Astrocyte (in vitro differentiated cells and primary cell): Measurements from ENCODE around the gene NHLRC1. TPM values are rescaled to one million over a fixed set of nuclear protein-coding genes. Genes with fewer than 3 reads are reported as not detected.

Experiments used
- DNase-seq: peaks from one replicate; pipeline ENCODE4 v3.0.0-alpha.2; 2010; ENCODE audit warnings: low read depth
- FAIRE-seq: peaks from 2 replicates; lab custom pipeline; 2011; peaks lifted over from hg19 to GRCh38; lab: Jason Lieb, UNC
- H2AFZ ChIP-seq: 2 replicates; pipeline ENCODE4 v1.6.0; 2012; ENCODE audit warnings: low read depth, low read length, inconsistent platforms
- H3K27ac ChIP-seq: 2 replicates; pipeline ENCODE4 v1.5.1; 2011; ENCODE audit warnings: low read depth, low read length, inconsistent platforms
- H3K27me3 ChIP-seq: 2 replicates; pipeline ENCODE4 v1.6.0; 2011; ENCODE audit warnings: low read length, inconsistent platforms; ENCODE audit not compliant: insufficient read depth
- H3K36me3 ChIP-seq: 2 replicates; pipeline ENCODE4 v1.5.1; 2011; ENCODE audit warnings: low read length, inconsistent platforms; ENCODE audit not compliant: insufficient read depth
- H3K4me1 ChIP-seq: 2 replicates; pipeline ENCODE4 v1.5.1; 2011; ENCODE audit warnings: low read length, inconsistent platforms; ENCODE audit not compliant: insufficient read depth
- H3K4me2 ChIP-seq: 2 replicates; pipeline ENCODE4 v1.6.0; 2012; ENCODE audit warnings: low read length, inconsistent platforms
- H3K4me3 ChIP-seq: 2 replicates; pipeline ENCODE4 v1.5.1; 2011; ENCODE audit warnings: low read depth, mild to moderate bottlenecking, low read length, inconsistent platforms; ENCODE audit not compliant: insufficient read depth
- H3K79me2 ChIP-seq: 2 replicates; pipeline ENCODE4 v1.6.0; 2012; ENCODE audit warnings: mild to moderate bottlenecking, low read length, inconsistent platforms; ENCODE audit not compliant: insufficient read depth
- H3K9ac ChIP-seq: 2 replicates; pipeline ENCODE4 v1.6.0; 2012; ENCODE audit warnings: mild to moderate bottlenecking, low read length, inconsistent platforms
- H3K9me3 ChIP-seq: 2 replicates; pipeline ENCODE4 v1.5.1; 2012; ENCODE audit warnings: low read depth, mild to moderate bottlenecking, low read length, inconsistent platforms; ENCODE audit not compliant: insufficient read depth
- H4K20me1 ChIP-seq: 2 replicates; pipeline ENCODE4 v1.6.0; 2012; ENCODE audit warnings: low read length, inconsistent platforms; ENCODE audit not compliant: insufficient read depth
- H3K27ac Mint-ChIP-seq: one replicate; pipeline ENCODE4 v1.8.0; 2021; ENCODE audit warnings: mild to moderate bottlenecking, mixed read lengths; ENCODE audit not compliant: unreplicated experiment
- H3K27me3 Mint-ChIP-seq: one replicate; pipeline ENCODE4 v1.8.0; 2021; ENCODE audit warnings: low read depth, mixed read lengths; ENCODE audit not compliant: unreplicated experiment
- H3K36me3 Mint-ChIP-seq: one replicate; pipeline ENCODE4 v1.8.0; 2021; ENCODE audit warnings: low read depth, mixed read lengths; ENCODE audit not compliant: unreplicated experiment
- H3K4me1 Mint-ChIP-seq: one replicate; pipeline ENCODE4 v1.8.0; 2021; ENCODE audit warnings: low read depth, mixed read lengths; ENCODE audit not compliant: unreplicated experiment
- H3K4me3 Mint-ChIP-seq: one replicate; pipeline ENCODE4 v1.8.0; 2021; ENCODE audit warnings: mild to moderate bottlenecking, moderate library complexity, mixed read lengths; ENCODE audit not compliant: unreplicated experiment
- H3K9me3 Mint-ChIP-seq: one replicate; pipeline ENCODE4 v1.8.0; 2021; ENCODE audit warnings: mild to moderate bottlenecking, mixed read lengths; ENCODE audit not compliant: unreplicated experiment
- EZH2 ChIP-seq: IDR thresholded peaks from 2 replicates; pipeline ENCODE4 v1.6.1; 2012; ENCODE audit warnings: mild to moderate bottlenecking, low read length, inconsistent platforms; ENCODE audit not compliant: insufficient read depth
- total RNA-seq: library from RNA; stranded (reverse); gene quantifications from 2 replicates; pipeline ENCODE4 v1.2.1, GENCODE V29; 2021
- TF ChIP-seq, protein P1 (sequence below): IDR thresholded peaks from 2 replicates; pipeline ENCODE4 v1.5.1; 2011; ENCODE audit warnings: low read depth, mild to moderate bottlenecking, inconsistent platforms, low read length, moderate library complexity; ENCODE audit not compliant: insufficient read depth

NHLRC1 gene
- total RNA-seq, 1 donor from 2014 or later: not detected

DNA sequence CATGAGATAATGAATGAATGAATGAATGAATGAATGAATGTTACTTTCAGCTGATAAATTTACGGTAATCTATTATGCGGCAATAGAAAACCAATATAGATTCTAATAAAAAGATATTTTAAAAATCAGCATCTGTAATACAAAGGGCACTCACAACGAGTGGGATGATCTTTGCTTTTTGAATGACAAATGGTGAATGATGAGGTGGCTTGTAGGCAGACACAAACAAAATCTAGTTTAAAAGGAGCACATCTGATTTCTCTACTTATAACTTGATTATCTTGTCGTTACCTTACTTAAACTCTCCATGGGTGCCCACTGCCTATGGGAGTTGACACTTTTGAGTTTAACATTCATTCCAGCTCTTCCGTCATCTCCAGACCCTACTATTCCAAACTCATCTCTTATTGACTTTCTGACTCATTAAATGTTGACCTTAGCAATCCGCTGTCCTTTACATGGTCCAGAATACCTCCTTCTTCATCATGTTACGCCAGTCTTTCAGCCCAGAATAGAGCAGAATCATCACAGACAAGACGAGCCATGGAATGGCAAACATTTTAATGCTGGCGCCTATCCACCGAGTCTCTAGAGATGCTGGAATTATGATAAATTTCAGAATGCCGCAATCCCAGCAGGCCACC lies 41.3 kb downstream of the NHLRC1 start:
- Histone ChIP-seq H3K9ac (no peak overlapping the region), H3K4me3 (no peak overlapping the region), H4K20me1 (no peaks in the 10 kb centered on the region), H3K27me3 (no peaks in the 10 kb centered on the region), H3K4me1 (no peaks in the 10 kb centered on the region), H3K9me3 (no peaks in the 10 kb centered on the region), H3K27ac (no peak overlapping the region), H3K79me2 (no peaks in the 10 kb centered on the region), H3K36me3 (no peaks in the 10 kb centered on the region), H2AFZ (no peak overlapping the region), H3K4me2 (no peak overlapping the region)
- Mint-ChIP-seq H3K27ac (no peak overlapping the region), H3K4me1 (no peaks in the 10 kb centered on the region), H3K36me3 (no peaks in the 10 kb centered on the region), H3K4me3 (no peak overlapping the region), H3K9me3 (peaks cover 4% of the 10 kb centered on the region), H3K27me3 (no peaks in the 10 kb centered on the region)
- TF ChIP-seq, protein P1, sequence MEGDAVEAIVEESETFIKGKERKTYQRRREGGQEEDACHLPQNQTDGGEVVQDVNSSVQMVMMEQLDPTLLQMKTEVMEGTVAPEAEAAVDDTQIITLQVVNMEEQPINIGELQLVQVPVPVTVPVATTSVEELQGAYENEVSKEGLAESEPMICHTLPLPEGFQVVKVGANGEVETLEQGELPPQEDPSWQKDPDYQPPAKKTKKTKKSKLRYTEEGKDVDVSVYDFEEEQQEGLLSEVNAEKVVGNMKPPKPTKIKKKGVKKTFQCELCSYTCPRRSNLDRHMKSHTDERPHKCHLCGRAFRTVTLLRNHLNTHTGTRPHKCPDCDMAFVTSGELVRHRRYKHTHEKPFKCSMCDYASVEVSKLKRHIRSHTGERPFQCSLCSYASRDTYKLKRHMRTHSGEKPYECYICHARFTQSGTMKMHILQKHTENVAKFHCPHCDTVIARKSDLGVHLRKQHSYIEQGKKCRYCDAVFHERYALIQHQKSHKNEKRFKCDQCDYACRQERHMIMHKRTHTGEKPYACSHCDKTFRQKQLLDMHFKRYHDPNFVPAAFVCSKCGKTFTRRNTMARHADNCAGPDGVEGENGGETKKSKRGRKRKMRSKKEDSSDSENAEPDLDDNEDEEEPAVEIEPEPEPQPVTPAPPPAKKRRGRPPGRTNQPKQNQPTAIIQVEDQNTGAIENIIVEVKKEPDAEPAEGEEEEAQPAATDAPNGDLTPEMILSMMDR: no peak
- TF ChIP-seq EZH2: no peak
- FAIRE-seq (no peak), DNase-seq (no peak)

DNA sequence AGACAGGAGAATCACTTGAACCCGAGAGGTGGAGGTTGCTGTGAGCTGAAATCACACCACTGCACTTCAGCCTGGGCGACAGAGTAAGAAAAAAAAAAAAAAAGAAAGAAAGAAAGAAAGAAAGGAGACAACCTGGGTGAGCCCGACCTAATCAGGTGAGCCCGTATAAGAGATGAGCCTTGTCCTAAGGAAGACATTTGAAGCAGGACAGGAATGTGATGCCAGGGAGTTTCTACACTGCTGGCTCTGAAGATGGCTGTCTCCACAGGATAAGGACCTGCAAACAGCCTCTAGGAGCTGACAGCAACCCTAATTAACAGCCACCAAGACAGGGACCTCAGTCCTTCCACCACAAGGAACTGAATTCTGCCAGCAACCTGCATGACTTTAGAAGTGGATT lies 41.9 kb downstream of the NHLRC1 start:
- no peak overlapping the region for H3K27ac Mint-ChIP-seq
- no peaks in the 10 kb centered on the region for H3K4me1 Mint-ChIP-seq
- H3K36me3 Mint-ChIP-seq: no peaks in the 10 kb centered on the region
- Histone ChIP-seq H3K36me3 (no peaks in the 10 kb centered on the region), H3K9me3 (no peaks in the 10 kb centered on the region), H3K79me2 (no peaks in the 10 kb centered on the region), H3K4me3 (no peak overlapping the region), H3K27me3 (no peaks in the 10 kb centered on the region), H3K4me2 (no peak overlapping the region), H2AFZ (no peak overlapping the region), H3K9ac (no peak overlapping the region), H3K27ac (no peak overlapping the region), H4K20me1 (no peaks in the 10 kb centered on the region), H3K4me1 (no peaks in the 10 kb centered on the region)
- H3K9me3 Mint-ChIP-seq: peaks cover 7% of the 10 kb centered on the region
- TF ChIP-seq, protein P1: no peak
- no peak for TF ChIP-seq EZH2
- FAIRE-seq: no peak
- no peaks in the 10 kb centered on the region for H3K27me3 Mint-ChIP-seq
- H3K4me3 Mint-ChIP-seq: no peak overlapping the region
- no peak for DNase-seq

DNA sequence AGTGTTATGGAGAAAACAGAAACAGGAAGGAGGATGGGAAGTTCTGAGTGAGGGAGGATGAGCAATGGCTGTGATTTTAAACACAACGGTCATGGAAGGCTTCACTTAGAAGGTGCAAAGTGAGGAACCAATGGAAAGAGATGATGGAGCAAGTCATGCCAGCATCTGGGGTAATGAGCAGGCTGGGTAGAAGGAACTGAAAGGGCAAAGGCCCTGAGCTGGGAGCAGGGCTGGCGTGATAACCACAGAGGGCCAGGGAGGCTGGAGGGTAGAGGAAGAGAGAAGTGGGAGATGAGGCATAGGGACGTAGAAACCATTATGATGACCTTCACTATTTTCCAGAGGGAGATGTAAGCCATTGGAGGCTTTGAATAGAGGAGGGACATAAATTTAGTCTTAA lies 43.6 kb downstream of the NHLRC1 start:
- Histone ChIP-seq H3K79me2 (no peaks in the 10 kb centered on the region), H4K20me1 (no peaks in the 10 kb centered on the region), H3K9me3 (no peaks in the 10 kb centered on the region), H3K9ac (no peak overlapping the region), H3K4me3 (no peak overlapping the region), H3K36me3 (no peaks in the 10 kb centered on the region), H3K27me3 (no peaks in the 10 kb centered on the region), H3K27ac (no peak overlapping the region), H3K4me1 (no peaks in the 10 kb centered on the region), H3K4me2 (no peak overlapping the region), H2AFZ (no peak overlapping the region)
- Mint-ChIP-seq H3K36me3 (no peaks in the 10 kb centered on the region), H3K27ac (no peak overlapping the region), H3K4me3 (no peak overlapping the region), H3K27me3 (no peaks in the 10 kb centered on the region), H3K4me1 (no peaks in the 10 kb centered on the region), H3K9me3 (peaks cover 14% of the 10 kb centered on the region)
- FAIRE-seq: no peak
- TF ChIP-seq, protein P1: no peak
- TF ChIP-seq EZH2: no peak
- DNase-seq: no peak
